ENCODE data around the gene CEP41.

DNA sequence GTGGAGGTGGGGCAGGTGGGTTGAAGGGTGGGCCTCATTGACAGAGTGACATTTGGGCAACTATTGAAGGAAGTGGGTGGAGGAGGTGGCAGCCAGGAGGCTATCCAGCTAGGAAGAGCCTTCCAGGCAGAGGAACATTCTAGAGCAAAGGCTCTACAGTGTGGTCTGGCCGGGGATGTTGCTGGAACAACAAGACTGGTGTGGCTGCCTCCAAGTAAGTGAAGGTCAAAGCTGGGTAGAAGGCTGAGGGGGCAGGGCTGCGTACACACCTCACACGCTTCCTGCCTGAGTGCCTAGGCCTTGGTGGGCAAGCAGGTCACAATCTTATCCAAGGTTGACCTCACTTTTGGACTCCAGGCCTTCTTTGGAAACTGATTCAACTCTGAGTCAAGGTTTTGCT, 53.9 kb downstream of the CEP41 start:
- TF ChIP-seq CTCF (IDR thresholded peaks at IDR 0.05) (no peak), POLR2A (IDR thresholded peaks at IDR 0.05) (no peak)
